ENCODE measurements around the gene KCNQ5.

Gene KCNQ5

GRCh38 chr6:72972579-72972978 lies 350.7 kb downstream of the KCNQ5 start (continued):
- TF ChIP-seq ZNF16 (tag by site-specific recombination; IDR thresholded peaks at IDR 0.05; ENCODE audit: low read depth) (no peak), TRIM28 (IDR thresholded peaks at IDR 0.05; ENCODE audit: borderline replicate concordance, low read length) (no peak), ZNF23 (tag by site-specific recombination; IDR thresholded peaks at IDR 0.05; ENCODE audit: borderline replicate concordance) (no peak), ZBTB44 (tag by site-specific recombination; IDR thresholded peaks at IDR 0.05) (no peak), SCRT1 (tag by site-specific recombination; IDR thresholded peaks at IDR 0.05; ENCODE audit: borderline replicate concordance) (peak; percentile 82), ZNF792 (tag by site-specific recombination; IDR thresholded peaks at IDR 0.05) (no peak), HOXC10 (CRISPR knock-in tag; IDR thresholded peaks at IDR 0.05) (no peak), ZNF560 (tag by site-specific recombination; IDR thresholded peaks at IDR 0.05; ENCODE audit: borderline replicate concordance) (no peak), TCF7L2 (IDR thresholded peaks at IDR 0.05; ENCODE audit: borderline replicate concordance, low read depth, low read length) (no peak), ZNF266 (tag by site-specific recombination; IDR thresholded peaks at IDR 0.05; ENCODE audit: low read depth) (no peak), ZNF404 (tag by site-specific recombination; IDR thresholded peaks at IDR 0.05) (no peak), INSM2 (tag by site-specific recombination; IDR thresholded peaks at IDR 0.05) (no peak), SALL2 (tag by site-specific recombination; IDR thresholded peaks at IDR 0.05; ENCODE audit: borderline replicate concordance) (no peak), ZNF302 (tag by site-specific recombination; IDR thresholded peaks at IDR 0.05; ENCODE audit: low read depth) (no peak), ZSCAN30 (tag by site-specific recombination; IDR thresholded peaks at IDR 0.05) (no peak), BCL11A (tag by site-specific recombination; IDR thresholded peaks at IDR 0.05; ENCODE audit: low read depth) (no peak), ZNF548 (tag by site-specific recombination; IDR thresholded peaks at IDR 0.05) (no peak), ZNF585B (tag by site-specific recombination; IDR thresholded peaks at IDR 0.05) (no peak), ZFP37 (tag by site-specific recombination; IDR thresholded peaks at IDR 0.05) (no peak), MEIS1 (CRISPR knock-in tag; IDR thresholded peaks at IDR 0.05; ENCODE audit: borderline replicate concordance) (no peak), KLF8 (tag by site-specific recombination; IDR thresholded peaks at IDR 0.05) (no peak), ZNF426 (tag by site-specific recombination; IDR thresholded peaks at IDR 0.05) (no peak), ZNF341 (tag by site-specific recombination; IDR thresholded peaks at IDR 0.05; ENCODE audit: low read depth) (no peak), CTCF (tag by site-specific recombination; IDR thresholded peaks at IDR 0.05) (no peak), ZIC2 (tag by site-specific recombination; IDR thresholded peaks at IDR 0.05) (no peak), ZNF121 (tag by site-specific recombination; IDR thresholded peaks at IDR 0.05) (no peak), ZNF311 (tag by site-specific recombination; IDR thresholded peaks at IDR 0.05; ENCODE audit: borderline replicate concordance) (no peak), ZNF202 (tag by site-specific recombination; IDR thresholded peaks at IDR 0.05; ENCODE audit: borderline replicate concordance) (no peak), ZNF214 (tag by site-specific recombination; IDR thresholded peaks at IDR 0.05; ENCODE audit: borderline replicate concordance) (no peak), ZNF211 (tag by site-specific recombination; IDR thresholded peaks at IDR 0.05; ENCODE audit: low read depth) (no peak), TSHZ1 (tag by site-specific recombination; IDR thresholded peaks at IDR 0.05; ENCODE audit: borderline replicate concordance) (0 out of 2 replicates have a peak, but pooled peaks have one; percentile 15), ZNF704 (tag by site-specific recombination; IDR thresholded peaks at IDR 0.05) (no peak), ZNF629 (tag by site-specific recombination; IDR thresholded peaks at IDR 0.05) (no peak)

All from HEK293 (cell line).